Heart right ventricle (tissue), 16 donors: ENCODE results near the gene CDH13. TPM values are rescaled to one million over a fixed set of nuclear protein-coding genes. Genes with fewer than 3 reads are reported as not detected.

ENCODE experiments used
- ATAC-seq, 8 donors: fragments of 200-7000 bp; cut with Tn5 transposase; one replicate each; pipeline ENCODE4 v1.9.1; 2020; ENCODE audit warnings: mild to moderate bottlenecking in 8 of 8, moderate library complexity in 8 of 8, moderate number of reproducible peaks in 1 of 8
- DNase-seq, 2 donors: peaks; one replicate each; pipeline ENCODE4 v3.0.0-alpha.2; 2020
- H3K27ac ChIP-seq, 10 donors: fragments of 200-600 bp; sonication (generic) in 2 of 10; one replicate each; pipeline versions ENCODE4 v1.5.0 to v1.8.0; 2020 to 2022; ENCODE audit warnings: mild to moderate bottlenecking in 3 of 10
- H3K27me3 ChIP-seq, 7 donors: fragments of 200-600 bp; one replicate each; pipeline ENCODE4 v1.8.0; 2021 to 2022; ENCODE audit warnings: mild to moderate bottlenecking in 2 of 7
- H3K36me3 ChIP-seq, 9 donors: fragments of 200-600 bp; sonication (generic) in 1 of 9; one replicate each; pipeline versions ENCODE4 v1.5.0 to v1.8.0; 2020 to 2022; ENCODE audit warnings: mild to moderate bottlenecking in 2 of 9
- H3K4me1 ChIP-seq, 9 donors: fragments of 200-600 bp; sonication (generic) in 1 of 9; one replicate each; pipeline versions ENCODE4 v1.5.0 to v1.8.0; 2020 to 2022; ENCODE audit warnings: mild to moderate bottlenecking in 4 of 9
- H3K4me3 ChIP-seq, 10 donors: fragments of 200-600 bp; sonication (generic) in 2 of 10; one replicate each; pipeline versions ENCODE4 v1.5.0 to v1.8.0; 2020 to 2022; ENCODE audit warnings: mild to moderate bottlenecking in 7 of 10, moderate library complexity in 2 of 10
- H3K9me3 ChIP-seq, 11 donors: fragments of 200-600 bp in 10 of 11; sonication (generic) in 2 of 11; one replicate each; pipeline versions ENCODE4 v1.5.0 to v1.8.0; 2013 to 2022; ENCODE audit warnings: mild to moderate bottlenecking in 2 of 11, control low read depth in 1 of 11, moderate library complexity in 1 of 11
- CTCF ChIP-seq, 9 donors: fragments of 200-600 bp; sonication (generic) in 2 of 9; IDR thresholded peaks; one replicate each; pipeline versions ENCODE4 v1.5.0 to v1.8.0; 2021 to 2022; ENCODE audit warnings: antibody characterized with exemption in 9 of 9, mild to moderate bottlenecking in 5 of 9, moderate library complexity in 1 of 9
- WGBS, 2 donors: extraction: QIAGEN DNeasy Blood & Tissue Kit; methylation state at CpG; one replicate each; pipeline ENCODE4 v1.1.7; 2013; ENCODE audit warnings: inconsistent platforms in 1 of 2; 5-methylcytosine and 5-hydroxymethylcytosine counted together
- intact Hi-C, 10 donors: fragments of 100-400 bp; cut with DNase I; formaldehyde crosslinking; loops; one replicate each; pipeline versions ENCODE4 v1.11.1 to v1.14.2; 2022
- polyA plus RNA-seq, 2 donors: library from polyadenylated mRNA; stranded (reverse); fragments of 200-250 nt; gene quantifications; one replicate each; pipeline ENCODE4 v1.2.3, GENCODE V29; 2013
- total RNA-seq, 10 donors: library from RNA; stranded (reverse); fragmentation: NEBNext Ultra II Directional in 3 of 10; extraction: Animal tissue kit (Norgen Biotek cat#: 25700) in 3 of 10; gene quantifications; one replicate each; pipeline versions ENCODE4 v1.2.1 to v1.2.4, GENCODE V29; 2021 to 2023
- donor health status: Arrhythmogenic right ventricular cardiomyopathy.
- donor health status: ischemic (EF 13 %, LVEDD 7.1; RV severe dilation, severe dysfunction).
- donor health status: healthy with polysubstance abuse.
- donor health status: DM: no; HTN: yes; CAD: no.
- donor health status: DM: no; HTN: no; CAD: no.
- donor health status: ischemic (EF 25% LVEDD 6.9; RV normal size, moderate dysfunction).
- donor health status: ischemic (EF 25% LVEDD 5.7; RV mildly dilated, moderate dysfunction).
- donor health status: healthy.
- donor health status: DM: yes; HTN: yes; CAD: no.
- donor health status: Ischemic cardiomyopathy.
- donor health status: ischemic (EF 35%, LVEDD 5.7; RV mildly dilated, moderate dysfunction).
- donor health status: nonischemic (EF 11% LVEDD 7.7; RV severe dilation, severe dysfunction).
- donor health status: DM: yes; HTN: yes; CAD: no.
- donor health status: PGD.
- donor health status: ischemic (EF 29% LVEDD 5.4; RV normal size, mild dysfunction).
- donor health status: nonischemic (EF 23%, LVEDD 6.1; RV moderate dilation, normal function).

Gene CDH13
- total and polyA plus RNA-seq, 12 donors: 15.5 to 221 (median 168) TPM

GRCh38 chr16:82820855-82821254 is 194.1 kb downstream of the CDH13 start:
- intact Hi-C loops: no loop called here
- 95 to 97% methylated on average over 2 of the region's 2 CpGs for WGBS, 2 donors
- Histone ChIP-seq H3K27ac (no peak overlapping the region), H3K27me3 (no peaks in the 10 kb centered on the region), H3K4me3 (no peak overlapping the region), H3K36me3 (no peaks in the 10 kb centered on the region), H3K9me3 (peaks cover 0 to 21% (median 4%) of the 10 kb centered on the region in 11 donors), H3K4me1 (peaks cover 0 to 7% (median 0%) of the 10 kb centered on the region in 9 donors)
- TF ChIP-seq CTCF (IDR thresholded peaks at IDR 0.05): no peak
- no peak for ATAC-seq
- DNase-seq: no peak

- TF ChIP-seq CTCF (IDR thresholded peaks at IDR 0.05): peak in 1 of 9 donors; percentile 10
- DNase-seq (no peak), ATAC-seq (no peak)
- H3K27ac ChIP-seq: no peak overlapping the region
- no peak overlapping the region for H3K4me3 ChIP-seq
- no peaks in the 10 kb centered on the region for H3K27me3 ChIP-seq
- intact Hi-C loops: no loop called here
- no peaks in the 10 kb centered on the region for H3K36me3 ChIP-seq
- WGBS, 2 donors: 59 to 66% methylated on average over 5 of the region's 5 CpGs
- no peaks in the 10 kb centered on the region for H3K4me1 ChIP-seq
- peaks cover 0 to 21% (median 4%) of the 10 kb centered on the region in 11 donors for H3K9me3 ChIP-seq
These were observed 197.6 kb downstream of the CDH13 start for GRCh38 chr16:82824408-82824807.

GRCh38 chr16:82829301-82829700 is 202.5 kb downstream of the CDH13 start:
- H3K4me1 ChIP-seq: peaks cover 0 to 13% (median under 1%) of the 10 kb centered on the region in 9 donors
- H3K9me3 ChIP-seq: peaks cover 0 to 15% (median 4%) of the 10 kb centered on the region in 11 donors
- intact Hi-C loops: no loop called here
- no peaks in the 10 kb centered on the region for H3K36me3 ChIP-seq
- WGBS, 2 donors: 89 to 91% methylated on average over 6 of the region's 6 CpGs
- no peak for ATAC-seq
- no peak for DNase-seq
- no peak for TF ChIP-seq CTCF (IDR thresholded peaks at IDR 0.05)
- no peaks in the 10 kb centered on the region for H3K27me3 ChIP-seq
- H3K4me3 ChIP-seq: no peak overlapping the region
- H3K27ac ChIP-seq: no peak overlapping the region

GRCh38 chr16:82830944-82831343 is 204.2 kb downstream of the CDH13 start:
- no peak for ATAC-seq
- no peaks in the 10 kb centered on the region for H3K27me3 ChIP-seq

More at GRCh38 chr16:82830944-82831343, 204.2 kb downstream of the CDH13 start:
- peaks cover 0 to 16% (median 12%) of the 10 kb centered on the region in 9 donors for H3K4me1 ChIP-seq
- no peak overlapping the region for H3K4me3 ChIP-seq
- WGBS, 2 donors: 90 to 98% methylated on average over 7 of the region's 7 CpGs
- no peaks in the 10 kb centered on the region for H3K9me3 ChIP-seq
- no peak overlapping the region for H3K27ac ChIP-seq
- intact Hi-C loops: no loop called here
- DNase-seq: no peak
- no peaks in the 10 kb centered on the region for H3K36me3 ChIP-seq
- TF ChIP-seq CTCF (IDR thresholded peaks at IDR 0.05): no peak
